H9 (cell line): ENCODE data around the gene EBLN2. TPM values are rescaled to one million over a fixed set of nuclear protein-coding genes. Genes with fewer than 3 reads are reported as not detected.

Source experiments
- DNase-seq: peaks from one replicate; pipeline ENCODE4 v3.0.0-alpha.2; 2017
- H2AFZ ChIP-seq: one replicate; pipeline ENCODE4 v1.6.1; 2013; ENCODE audit warnings: mild to moderate bottlenecking, low read length, control low read depth, moderate library complexity
- H2AK5ac ChIP-seq: 2 replicates; pipeline ENCODE4 v1.6.1; 2013; ENCODE audit warnings: low read length, control low read depth, mixed read lengths; ENCODE audit not compliant: insufficient read length
- H2BK120ac ChIP-seq: one replicate; pipeline ENCODE4 v1.6.1; 2013; ENCODE audit warnings: low read depth, mild to moderate bottlenecking, low read length, control low read depth, inconsistent platforms; ENCODE audit not compliant: poor library complexity, severe bottlenecking
- H2BK12ac ChIP-seq: 2 replicates; pipeline ENCODE4 v1.6.1; 2013; ENCODE audit warnings: low read length, control low read depth, mixed read lengths, low read depth; ENCODE audit not compliant: insufficient read length
- H2BK15ac ChIP-seq: 2 replicates; pipeline ENCODE4 v1.6.1; 2013; ENCODE audit warnings: low read depth, low read length, control low read depth
- H2BK20ac ChIP-seq: one replicate; pipeline ENCODE4 v1.6.1; 2013; ENCODE audit warnings: low read depth, mild to moderate bottlenecking, low read length, control low read depth, inconsistent platforms; ENCODE audit not compliant: poor library complexity, severe bottlenecking
- H2BK5ac ChIP-seq: 2 replicates; pipeline ENCODE4 v1.6.1; 2013; ENCODE audit warnings: low read length, control low read depth, mixed read lengths; ENCODE audit not compliant: insufficient read length
- H3K14ac ChIP-seq: 2 replicates; pipeline ENCODE4 v1.6.1; 2013; ENCODE audit warnings: low read length, control low read depth; ENCODE audit not compliant: insufficient read depth
- H3K18ac ChIP-seq: 2 replicates; pipeline ENCODE4 v1.6.1; 2013; ENCODE audit warnings: low read depth, mild to moderate bottlenecking, mixed read lengths, low read length, control low read depth; ENCODE audit not compliant: insufficient read length
- H3K23ac ChIP-seq: 2 replicates; pipeline ENCODE4 v1.6.1; 2013; ENCODE audit warnings: low read length, control low read depth, mixed read lengths, low read depth; ENCODE audit not compliant: insufficient read length
- H3K23me2 ChIP-seq: 2 replicates; pipeline ENCODE4 v1.6.1; 2013; ENCODE audit warnings: low read depth, mild to moderate bottlenecking, mixed read lengths, low read length, control low read depth; ENCODE audit not compliant: insufficient read length, poor library complexity, severe bottlenecking
- H3K27ac ChIP-seq: 2 replicates; pipeline ENCODE4 v1.5.1; 2013; ENCODE audit warnings: low read length, control low read depth, mixed read lengths, low read depth; ENCODE audit not compliant: insufficient read length
- H3K27me3 ChIP-seq: 2 replicates; pipeline ENCODE4 v1.6.1; 2013; ENCODE audit warnings: low read length, control low read depth, inconsistent platforms; ENCODE audit not compliant: insufficient read depth
- H3K4ac ChIP-seq: 2 replicates; pipeline ENCODE4 v1.6.1; 2013; ENCODE audit warnings: low read depth, mild to moderate bottlenecking, control low read depth, inconsistent platforms, low read length, moderate library complexity
- H3K4me1 ChIP-seq: 2 replicates; pipeline ENCODE4 v1.6.1; 2013; ENCODE audit warnings: low read length, control low read depth, inconsistent platforms; ENCODE audit not compliant: insufficient read depth
- H3K4me2 ChIP-seq: 2 replicates; pipeline ENCODE4 v1.6.1; 2013; ENCODE audit warnings: low read length, control low read depth, mixed read lengths; ENCODE audit not compliant: insufficient read length, insufficient read depth
- H3K56ac ChIP-seq: 2 replicates; pipeline ENCODE4 v1.6.1; 2013; ENCODE audit warnings: low read depth, mild to moderate bottlenecking, mixed read lengths, low read length, control low read depth; ENCODE audit not compliant: insufficient read length
- H3K79me1 ChIP-seq: 2 replicates; pipeline ENCODE4 v1.6.1; 2013; ENCODE audit warnings: low read depth, mild to moderate bottlenecking, moderate library complexity, low read length, control low read depth, inconsistent platforms; ENCODE audit not compliant: insufficient read depth, poor library complexity, severe bottlenecking
- H3K79me2 ChIP-seq: 2 replicates; pipeline ENCODE4 v1.6.1; 2013; ENCODE audit warnings: low read length, control low read depth, inconsistent platforms; ENCODE audit not compliant: insufficient read depth
- H3K9ac ChIP-seq: 2 replicates; pipeline ENCODE4 v1.6.1; 2013; ENCODE audit warnings: low read length, control low read depth, mixed read lengths; ENCODE audit not compliant: insufficient read length; ENCODE audit errors: extremely low read depth
- H3K9me3 ChIP-seq: one replicate; pipeline ENCODE4 v1.6.1; 2013; ENCODE audit warnings: low read depth, low read length, inconsistent platforms; ENCODE audit not compliant: control insufficient read depth
- H3T11ph ChIP-seq: one replicate; pipeline ENCODE4 v1.6.1; 2013; ENCODE audit warnings: mild to moderate bottlenecking, low read length, control low read depth, inconsistent platforms
- H4K20me1 ChIP-seq: one replicate; pipeline ENCODE4 v1.6.1; 2013; ENCODE audit not compliant: control insufficient read depth, insufficient read length, insufficient read depth
- H4K5ac ChIP-seq: 2 replicates; pipeline ENCODE4 v1.6.1; 2013; ENCODE audit warnings: low read depth, mild to moderate bottlenecking, mixed read lengths, low read length, control low read depth; ENCODE audit not compliant: insufficient read length
- H4K8ac ChIP-seq: replicated peaks from 2 replicates; pipeline ENCODE4 v1.6.1; 2013; ENCODE audit warnings: low read length, control low read depth, mixed read lengths, low read depth; ENCODE audit not compliant: insufficient read length
- H4K91ac ChIP-seq: 2 replicates; pipeline ENCODE4 v1.6.1; 2013; ENCODE audit warnings: low read depth, mild to moderate bottlenecking, moderate library complexity, mixed read lengths, low read length, control low read depth; ENCODE audit not compliant: insufficient read length
- H3K27ac Mint-ChIP-seq, 3 experiments: 2 replicates in 2 of 3; 3 replicates in 1 of 3; pipeline ENCODE4 v1.8.0; 2020 to 2021; ENCODE audit warnings: mixed read lengths in 3 of 3, mild to moderate bottlenecking in 1 of 3, moderate library complexity in 1 of 3
- H3K27me3 Mint-ChIP-seq: 2 replicates; pipeline ENCODE4 v1.8.0; 2021; ENCODE audit warnings: low read depth, mild to moderate bottlenecking, moderate library complexity, mixed read lengths
- H3K36me3 Mint-ChIP-seq, 3 experiments: 2 replicates in 2 of 3; 3 replicates in 1 of 3; pipeline ENCODE4 v1.8.0; 2020 to 2021; ENCODE audit warnings: low read depth in 3 of 3, mixed read lengths in 3 of 3; ENCODE audit not compliant: insufficient read depth in 1 of 3
- H3K4me1 Mint-ChIP-seq, 2 experiments: 2 replicates each; pipeline ENCODE4 v1.8.0; 2020; ENCODE audit warnings: mixed read lengths in 2 of 2
- H3K4me3 Mint-ChIP-seq, 2 experiments: 2 replicates in 1 of 2; 3 replicates in 1 of 2; pipeline ENCODE4 v1.8.0; 2020 to 2021; ENCODE audit warnings: mild to moderate bottlenecking in 2 of 2, mixed read lengths in 2 of 2, moderate library complexity in 1 of 2
- H3K9me3 Mint-ChIP-seq, 2 experiments: 2 replicates in 1 of 2; 3 replicates in 1 of 2; pipeline ENCODE4 v1.8.0; 2020; ENCODE audit warnings: mild to moderate bottlenecking in 2 of 2, mixed read lengths in 2 of 2, moderate library complexity in 1 of 2
- WGBS: extraction: QIAGEN DNeasy Blood & Tissue Kit; methylation state at CpG from one replicate; pipeline ENCODE4 v1.1.7; 2013; ENCODE audit warnings: missing lambda C conversion rate, low lambda C conversion rate, mixed read lengths; ENCODE audit not compliant: insufficient read length; ENCODE audit errors: extremely low coverage; 5-methylcytosine and 5-hydroxymethylcytosine counted together
- total RNA-seq: library from RNA; stranded (reverse); gene quantifications from 2 replicates; pipeline ENCODE4 v1.2.1, GENCODE V29; 2021
- TF ChIP-seq, protein P1 (sequence below): fragments of 200-600 bp; sonication (generic); conservative IDR thresholded peaks from 3 replicates; pipeline ENCODE4 v1.8.0; 2021; ENCODE audit warnings: antibody characterized with exemption, mild to moderate bottlenecking

EBLN2 gene
- total RNA-seq, 1 experiment from 2014 or later, result 6.1 TPM

DNA sequence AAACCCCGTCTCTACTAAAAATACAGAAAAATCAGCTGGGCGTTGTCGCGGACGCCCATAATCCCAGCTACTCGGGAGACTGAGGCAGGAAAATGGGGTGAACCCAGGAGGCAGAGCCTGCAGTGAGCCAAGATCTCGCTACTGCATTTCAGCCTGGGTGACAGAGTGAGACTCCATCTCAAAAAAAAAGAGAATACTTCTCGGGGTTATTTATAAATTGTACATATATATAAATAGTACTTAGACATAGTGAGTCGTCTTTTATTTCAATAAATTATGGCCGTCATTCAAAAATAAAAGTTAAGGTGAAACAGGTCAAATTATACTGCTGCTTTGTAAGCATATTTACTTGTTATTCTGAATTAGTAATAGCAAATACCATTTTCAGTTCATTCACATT, 12.1 kb upstream of the EBLN2 start:
- H3K23me2 ChIP-seq, result no peaks in the 10 kb centered on the region
- H3K27ac ChIP-seq, result no peak overlapping the region
- no peak overlapping the region for H2AFZ ChIP-seq
- no peak overlapping the region for H2AK5ac ChIP-seq
- H2BK5ac ChIP-seq, result no peak overlapping the region
- H4K8ac ChIP-seq, result no peak overlapping the region
- H3K23ac ChIP-seq, result no peak overlapping the region
- WGBS, result no CpG with 5 or more reads among the region's 10 CpGs
- no peak overlapping the region for H2BK20ac ChIP-seq
- Mint-ChIP-seq H3K9me3 (no peaks in the 10 kb centered on the region), H3K27ac (no peak overlapping the region), H3K4me3 (no peak overlapping the region), H3K27me3 (no peaks in the 10 kb centered on the region), H3K4me1 (peaks cover 15 to 31% of the 10 kb centered on the region in 2 experiments), H3K36me3 (peaks cover 6 to 43% (median 32%) of the 10 kb centered on the region in 3 experiments)
- H3K4ac ChIP-seq, result no peak overlapping the region
- TF ChIP-seq, protein P1, sequence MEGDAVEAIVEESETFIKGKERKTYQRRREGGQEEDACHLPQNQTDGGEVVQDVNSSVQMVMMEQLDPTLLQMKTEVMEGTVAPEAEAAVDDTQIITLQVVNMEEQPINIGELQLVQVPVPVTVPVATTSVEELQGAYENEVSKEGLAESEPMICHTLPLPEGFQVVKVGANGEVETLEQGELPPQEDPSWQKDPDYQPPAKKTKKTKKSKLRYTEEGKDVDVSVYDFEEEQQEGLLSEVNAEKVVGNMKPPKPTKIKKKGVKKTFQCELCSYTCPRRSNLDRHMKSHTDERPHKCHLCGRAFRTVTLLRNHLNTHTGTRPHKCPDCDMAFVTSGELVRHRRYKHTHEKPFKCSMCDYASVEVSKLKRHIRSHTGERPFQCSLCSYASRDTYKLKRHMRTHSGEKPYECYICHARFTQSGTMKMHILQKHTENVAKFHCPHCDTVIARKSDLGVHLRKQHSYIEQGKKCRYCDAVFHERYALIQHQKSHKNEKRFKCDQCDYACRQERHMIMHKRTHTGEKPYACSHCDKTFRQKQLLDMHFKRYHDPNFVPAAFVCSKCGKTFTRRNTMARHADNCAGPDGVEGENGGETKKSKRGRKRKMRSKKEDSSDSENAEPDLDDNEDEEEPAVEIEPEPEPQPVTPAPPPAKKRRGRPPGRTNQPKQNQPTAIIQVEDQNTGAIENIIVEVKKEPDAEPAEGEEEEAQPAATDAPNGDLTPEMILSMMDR, result no peak
- H2BK15ac ChIP-seq, result no peak overlapping the region
- peaks cover 3% of the 10 kb centered on the region for H3K79me1 ChIP-seq
- no peak overlapping the region for H2BK120ac ChIP-seq
- no peak overlapping the region for H4K5ac ChIP-seq
- no peaks in the 10 kb centered on the region for H3K9me3 ChIP-seq
- H3K9ac ChIP-seq, result no peak overlapping the region
- H4K20me1 ChIP-seq, result no peaks in the 10 kb centered on the region
- H3K4me1 ChIP-seq, result peaks cover 4% of the 10 kb centered on the region
- H3K18ac ChIP-seq, result no peak overlapping the region
- H3K4me2 ChIP-seq, result no peak overlapping the region
- H3K14ac ChIP-seq, result no peak overlapping the region
- no peaks in the 10 kb centered on the region for H3K27me3 ChIP-seq
- H4K91ac ChIP-seq, result no peak overlapping the region
- H3K79me2 ChIP-seq, result peaks cover 22% of the 10 kb centered on the region; the same call in 1 of the 2 replicates
- H3T11ph ChIP-seq, result no peak overlapping the region
- DNase-seq, result no peak
- H2BK12ac ChIP-seq, result no peak overlapping the region
- H3K56ac ChIP-seq, result no peak overlapping the region
